D721Med (cell line): ENCODE measurements around the gene HRG.

Experiments used
- DNase-seq: peaks from one replicate; pipeline ENCODE4 v3.0.0; 2011; ENCODE audit warnings: low spot score; ENCODE audit not compliant: insufficient read length
- FAIRE-seq: peaks from 2 replicates; lab custom pipeline; 2011; peaks lifted over from hg19 to GRCh38; lab: Jason Lieb, UNC
- TF ChIP-seq, protein P1 (sequence below): IDR thresholded peaks from 2 replicates; pipeline ENCODE4 v1.5.1; 2012; ENCODE audit warnings: mild to moderate bottlenecking, control low read depth; ENCODE audit not compliant: insufficient read depth; ENCODE audit errors: missing control alignments

Gene HRG

GRCh38 chr3:186621894-186622650, 43.7 kb upstream of the HRG start:
- FAIRE-seq (no peak), DNase-seq (no peak)
- TF ChIP-seq, protein P1, sequence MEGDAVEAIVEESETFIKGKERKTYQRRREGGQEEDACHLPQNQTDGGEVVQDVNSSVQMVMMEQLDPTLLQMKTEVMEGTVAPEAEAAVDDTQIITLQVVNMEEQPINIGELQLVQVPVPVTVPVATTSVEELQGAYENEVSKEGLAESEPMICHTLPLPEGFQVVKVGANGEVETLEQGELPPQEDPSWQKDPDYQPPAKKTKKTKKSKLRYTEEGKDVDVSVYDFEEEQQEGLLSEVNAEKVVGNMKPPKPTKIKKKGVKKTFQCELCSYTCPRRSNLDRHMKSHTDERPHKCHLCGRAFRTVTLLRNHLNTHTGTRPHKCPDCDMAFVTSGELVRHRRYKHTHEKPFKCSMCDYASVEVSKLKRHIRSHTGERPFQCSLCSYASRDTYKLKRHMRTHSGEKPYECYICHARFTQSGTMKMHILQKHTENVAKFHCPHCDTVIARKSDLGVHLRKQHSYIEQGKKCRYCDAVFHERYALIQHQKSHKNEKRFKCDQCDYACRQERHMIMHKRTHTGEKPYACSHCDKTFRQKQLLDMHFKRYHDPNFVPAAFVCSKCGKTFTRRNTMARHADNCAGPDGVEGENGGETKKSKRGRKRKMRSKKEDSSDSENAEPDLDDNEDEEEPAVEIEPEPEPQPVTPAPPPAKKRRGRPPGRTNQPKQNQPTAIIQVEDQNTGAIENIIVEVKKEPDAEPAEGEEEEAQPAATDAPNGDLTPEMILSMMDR = no peak

- FAIRE-seq = no peak
- DNase-seq = no peak
- TF ChIP-seq, protein P1 = no peak
These were observed 43.0 kb upstream of the HRG start for GRCh38 chr3:186622651-186623310.

DNA sequence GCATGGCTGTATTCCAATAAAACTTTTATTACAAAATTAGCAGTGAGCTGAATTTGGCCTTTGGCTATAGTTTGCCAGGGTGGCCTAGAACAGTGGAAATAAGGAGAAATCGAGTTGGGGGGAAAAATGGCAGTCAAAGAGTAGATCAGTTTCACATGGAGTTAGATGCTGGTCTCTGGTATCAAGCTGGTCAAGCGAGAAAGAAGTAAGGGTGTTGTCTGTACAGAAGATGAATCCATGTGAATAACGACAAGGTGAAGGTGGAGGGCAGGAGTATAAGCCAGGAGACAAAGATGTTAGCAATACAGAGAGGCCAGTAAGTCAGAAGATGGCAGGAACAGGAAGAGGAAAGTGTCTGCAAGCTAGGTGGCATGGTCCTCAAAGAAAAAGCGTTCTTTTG, 41.2 kb upstream of the HRG start:
- DNase-seq (no peak), FAIRE-seq (no peak)
- TF ChIP-seq, protein P1 = no peak

GRCh38 chr3:186625600-186626042, 40.2 kb upstream of the HRG start:
- TF ChIP-seq, protein P1 = no peak
- FAIRE-seq (no peak), DNase-seq (no peak)

GRCh38 chr3:186626254-186626847, 39.5 kb upstream of the HRG start:
- TF ChIP-seq, protein P1 = no peak
- FAIRE-seq (no peak), DNase-seq (no peak)

DNA sequence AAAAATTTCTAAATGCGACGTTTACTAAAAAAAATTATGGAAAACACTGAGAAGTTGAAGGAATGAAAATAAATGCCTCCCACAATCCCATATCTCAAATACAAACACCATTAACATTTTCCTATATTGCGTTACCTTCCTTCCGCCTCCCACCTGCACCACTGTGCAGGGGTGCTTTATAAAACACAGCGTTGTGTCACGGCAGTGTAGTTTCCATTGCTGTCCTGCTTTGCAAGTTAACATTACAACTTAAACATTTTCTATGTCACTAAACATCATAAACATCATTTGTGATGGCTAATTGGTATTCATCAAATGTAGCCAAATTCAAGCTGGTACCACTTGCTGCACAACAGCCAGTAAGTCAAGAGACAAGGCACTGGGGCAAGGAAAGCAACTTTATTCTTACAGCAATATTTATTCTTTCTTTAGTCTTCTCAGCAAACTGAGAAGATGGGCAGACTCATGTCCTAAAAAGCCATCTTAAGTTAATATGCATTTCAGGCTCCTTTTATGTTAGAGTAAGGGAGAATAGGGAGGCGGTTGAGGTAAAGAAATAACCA, 37.9 kb upstream of the HRG start:
- FAIRE-seq (no peak), DNase-seq (no peak)
- TF ChIP-seq, protein P1 = no peak
